GM12864 (cell line): ENCODE measurements around the gene IRGQ.
"Not testable (repeated sequence)": the region's sequence is repeated elsewhere in the genome, so short reads cannot be mapped to it uniquely, and the experiment has no call there.

Experiments
- DNase-seq: peaks from one replicate; pipeline ENCODE4 v3.0.0-alpha.2; 2011; ENCODE audit warnings: low read depth
- H3K4me3 ChIP-seq: 2 replicates; pipeline ENCODE4 v1.5.1; 2011; ENCODE audit warnings: mild to moderate bottlenecking, low read depth, low read length, control low read depth
- TF ChIP-seq, protein P1 (sequence below): IDR thresholded peaks from 2 replicates; pipeline ENCODE4 v1.5.1; 2011; ENCODE audit warnings: low read depth, mild to moderate bottlenecking, moderate library complexity, low read length, control low read depth, inconsistent platforms; ENCODE audit errors: missing control alignments

IRGQ gene

DNA sequence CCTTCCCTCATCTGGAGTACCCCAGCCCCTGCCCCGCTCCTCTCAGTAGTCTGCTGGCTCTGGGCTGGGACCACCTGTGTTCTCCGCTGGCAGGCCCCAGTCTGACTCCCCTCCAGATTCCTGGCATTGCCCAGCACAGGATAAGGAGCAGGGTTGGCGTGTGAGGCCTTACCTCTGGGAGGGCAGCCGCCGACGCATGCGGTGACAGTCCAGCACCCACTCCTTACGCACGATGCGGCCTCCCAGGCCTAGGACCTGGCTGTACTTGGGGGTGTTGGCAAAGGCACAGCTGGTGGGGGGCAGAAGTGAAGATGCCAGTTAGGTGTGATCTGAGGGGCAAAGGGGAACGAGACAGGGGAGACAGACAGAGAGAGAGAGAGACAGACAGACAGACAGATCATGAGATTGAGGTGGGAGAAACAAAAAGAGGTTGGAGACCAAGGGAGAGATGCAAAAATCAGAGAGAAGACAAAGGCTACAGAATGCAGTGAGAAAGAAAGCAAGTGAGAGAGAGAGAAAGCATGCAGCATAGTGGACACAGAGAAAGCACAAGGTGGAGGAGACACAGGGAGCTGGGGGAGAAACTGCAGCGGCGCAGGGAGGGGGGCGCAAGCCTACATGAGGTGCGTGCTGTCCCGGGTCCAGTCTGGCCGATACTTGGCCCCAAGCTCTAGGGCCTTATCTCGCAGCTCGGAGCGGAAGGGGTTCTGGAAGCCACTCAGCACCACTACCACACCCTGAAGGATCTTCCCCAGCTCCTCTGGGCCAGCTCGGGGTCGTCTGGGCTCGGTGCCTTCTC is 44.3 kb downstream of the IRGQ start:
- no peak for DNase-seq
- TF ChIP-seq, protein P1, sequence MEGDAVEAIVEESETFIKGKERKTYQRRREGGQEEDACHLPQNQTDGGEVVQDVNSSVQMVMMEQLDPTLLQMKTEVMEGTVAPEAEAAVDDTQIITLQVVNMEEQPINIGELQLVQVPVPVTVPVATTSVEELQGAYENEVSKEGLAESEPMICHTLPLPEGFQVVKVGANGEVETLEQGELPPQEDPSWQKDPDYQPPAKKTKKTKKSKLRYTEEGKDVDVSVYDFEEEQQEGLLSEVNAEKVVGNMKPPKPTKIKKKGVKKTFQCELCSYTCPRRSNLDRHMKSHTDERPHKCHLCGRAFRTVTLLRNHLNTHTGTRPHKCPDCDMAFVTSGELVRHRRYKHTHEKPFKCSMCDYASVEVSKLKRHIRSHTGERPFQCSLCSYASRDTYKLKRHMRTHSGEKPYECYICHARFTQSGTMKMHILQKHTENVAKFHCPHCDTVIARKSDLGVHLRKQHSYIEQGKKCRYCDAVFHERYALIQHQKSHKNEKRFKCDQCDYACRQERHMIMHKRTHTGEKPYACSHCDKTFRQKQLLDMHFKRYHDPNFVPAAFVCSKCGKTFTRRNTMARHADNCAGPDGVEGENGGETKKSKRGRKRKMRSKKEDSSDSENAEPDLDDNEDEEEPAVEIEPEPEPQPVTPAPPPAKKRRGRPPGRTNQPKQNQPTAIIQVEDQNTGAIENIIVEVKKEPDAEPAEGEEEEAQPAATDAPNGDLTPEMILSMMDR = no peak
- no peak overlapping the region for H3K4me3 ChIP-seq

DNA sequence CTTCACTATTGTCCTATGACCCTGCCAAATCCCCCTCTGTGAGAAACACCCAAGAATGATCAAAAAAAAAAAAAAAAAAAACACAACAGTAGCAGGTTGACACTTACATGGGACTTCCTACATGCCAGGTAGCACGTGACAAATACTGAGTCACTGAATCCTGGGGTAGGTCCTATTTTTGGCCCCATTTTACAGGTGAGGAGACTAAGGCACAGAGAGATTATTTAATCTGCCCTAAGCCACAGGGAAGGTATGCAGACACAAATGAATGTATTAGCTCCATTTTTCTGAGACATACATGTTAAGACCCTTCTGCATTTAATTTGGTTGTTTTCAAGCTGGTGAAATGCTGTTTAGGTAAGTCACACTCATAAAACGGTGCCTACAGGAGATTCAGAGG is 47.2 kb downstream of the IRGQ start:
- TF ChIP-seq, protein P1 = no peak
- no peak for DNase-seq
- no peak overlapping the region for H3K4me3 ChIP-seq

DNA sequence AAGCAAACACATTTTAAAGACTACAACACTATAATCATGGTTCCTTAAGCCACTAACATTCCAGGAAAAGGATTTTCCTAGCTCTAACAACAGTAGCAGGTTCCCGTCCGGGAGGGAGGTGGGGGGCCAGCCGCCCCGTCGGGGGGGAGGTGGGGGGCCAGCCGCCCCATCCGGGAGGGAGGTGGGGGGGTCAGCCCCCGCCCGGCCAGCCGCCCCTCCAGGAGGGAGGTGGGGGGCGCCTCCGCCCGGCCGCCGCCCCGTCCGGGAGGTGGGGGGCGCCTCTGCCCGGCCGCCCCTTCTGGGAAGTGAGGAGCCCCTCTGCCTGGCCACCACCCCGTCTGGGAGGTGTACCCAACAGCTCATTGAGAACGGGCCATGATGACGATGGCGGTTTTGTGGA is 48.0 kb downstream of the IRGQ start:
- DNase-seq, H3K4me3 ChIP-seq: not testable (repeated sequence)

DNA sequence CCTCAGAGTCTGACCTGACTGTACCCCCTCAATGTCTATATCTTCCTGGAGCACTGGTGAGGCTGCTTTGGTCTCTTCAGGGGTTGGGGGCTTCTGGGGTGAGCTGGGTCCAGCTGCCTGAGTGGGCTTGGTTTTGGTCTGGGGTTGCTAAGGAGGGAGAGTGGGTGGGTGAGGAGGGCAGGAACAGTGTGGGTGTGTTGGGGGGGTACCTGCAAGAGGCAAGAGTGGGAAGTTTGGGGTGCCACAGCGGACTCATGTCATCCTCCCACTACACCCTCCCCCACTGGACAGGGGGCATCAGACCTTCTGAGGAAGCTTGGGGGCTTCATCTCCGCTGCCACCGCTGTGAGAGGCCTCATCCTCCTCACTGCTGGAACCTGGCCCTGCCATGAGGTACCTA is 49.4 kb downstream of the IRGQ start:
- H3K4me3 ChIP-seq = no peak overlapping the region
- TF ChIP-seq, protein P1 = no peak
- no peak for DNase-seq

DNA sequence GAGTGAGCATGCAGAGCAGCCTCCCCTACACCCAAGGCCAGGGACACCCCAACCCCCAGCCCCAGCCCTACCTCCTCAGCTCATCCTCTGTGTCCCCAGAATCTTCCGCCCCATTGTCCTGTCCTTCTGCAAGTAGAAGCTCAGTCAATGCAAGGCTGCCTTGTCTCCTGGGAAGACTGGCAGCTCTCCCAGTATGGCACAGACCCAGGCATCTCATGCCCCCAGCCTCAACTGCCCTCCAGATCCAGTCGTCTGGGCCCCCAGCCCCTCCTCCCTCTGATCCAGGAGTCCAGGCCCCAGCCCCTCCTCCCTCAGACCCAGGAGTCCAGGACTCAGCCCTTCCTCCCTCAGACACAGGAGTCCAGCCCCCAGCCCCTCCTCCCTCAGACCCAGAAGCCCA is 50.0 kb downstream of the IRGQ start:
- DNase-seq = no peak
- no peak overlapping the region for H3K4me3 ChIP-seq
- TF ChIP-seq, protein P1 = no peak

DNA sequence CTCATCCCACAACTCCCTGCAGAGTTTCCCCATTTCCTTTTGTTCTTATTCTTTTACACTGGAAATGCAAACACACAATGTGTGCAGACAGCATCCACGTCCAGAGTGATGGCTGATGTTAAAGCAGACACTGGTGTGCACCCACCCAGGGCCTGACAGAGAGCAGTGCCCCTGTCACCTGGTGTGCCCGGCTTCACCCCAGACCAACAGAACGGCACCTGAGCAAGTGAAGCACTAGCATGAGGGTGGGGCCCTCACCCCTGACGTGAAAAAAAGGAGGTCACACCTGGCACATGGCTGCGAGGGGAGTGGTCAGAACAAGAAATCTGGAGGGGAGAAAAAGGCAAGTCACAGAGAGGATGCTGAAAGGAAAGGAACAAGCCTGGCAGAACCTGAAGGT is 50.7 kb downstream of the IRGQ start:
- H3K4me3 ChIP-seq = no peak overlapping the region

DNA sequence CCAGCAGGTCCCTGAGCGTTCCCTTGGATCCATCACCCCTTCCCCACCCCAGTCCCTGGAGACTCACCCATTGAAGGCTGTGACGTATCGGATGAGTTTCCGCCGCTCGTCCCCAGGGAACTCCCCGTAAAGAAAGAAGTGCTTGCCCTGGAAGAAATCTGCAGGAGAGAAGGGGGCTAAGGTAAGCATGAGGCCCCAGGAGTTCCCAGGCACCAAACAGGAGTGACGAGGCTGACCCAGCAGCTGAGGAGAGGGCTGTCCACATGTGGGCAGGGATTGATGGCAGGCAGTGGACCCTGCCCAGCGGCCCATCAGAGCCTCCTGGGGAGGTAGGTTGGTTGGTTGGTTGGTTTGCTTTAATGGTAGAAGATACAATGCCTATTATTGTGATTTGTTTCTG is 51.9 kb downstream of the IRGQ start:
- DNase-seq = no peak
- no peak overlapping the region for H3K4me3 ChIP-seq
- TF ChIP-seq, protein P1 = no peak

More for the DNA sequence above, 50.7 kb downstream of the IRGQ start:
- TF ChIP-seq, protein P1 = no peak
- no peak for DNase-seq
